Temporal lobe (tissue), 2 donors: Measurements from ENCODE around the gene SEMA4G. TPM values are rescaled to one million over a fixed set of nuclear protein-coding genes. Genes with fewer than 3 reads are reported as not detected.

ENCODE experiments used
- small RNA-seq: library from RNA; depleted of rRNA; stranded (forward); fragments of <200 nt; gene quantifications from one replicate; pipeline ENCODE3, GENCODE V24; 2014; ENCODE audit warnings: low replicate concordance
- total RNA-seq: library from RNA; depleted of rRNA; stranded (reverse); fragments of >200 nt; gene quantifications from one replicate; pipeline ENCODE4 v1.2.3, GENCODE V29; 2014

Gene SEMA4G
- total RNA-seq, 1 donor from 2014 or later, result 14.8 TPM

Small RNA genes lying within 50 kb of the gene (small RNA-seq; reads per million reads assigned to genes)
- not detected for gene MIR608

Other genes with a start within 250 kb of the SEMA4G start
- gene PAX2, start 223.9 kb upstream of the SEMA4G start, total RNA-seq, result not detected
- gene SLF2, start 56.5 kb upstream of the SEMA4G start, total RNA-seq, result 38.6 TPM
- 29.3 TPM for gene MRPL43, start 18.0 kb downstream of the SEMA4G start, total RNA-seq
- gene TWNK, start 18.0 kb downstream of the SEMA4G start, total RNA-seq, result 6.9 TPM
- 10.6 TPM for gene LZTS2, start 30.3 kb downstream of the SEMA4G start, total RNA-seq
- 3.2 TPM for gene PDZD7, start 61.6 kb downstream of the SEMA4G start, total RNA-seq
- gene SFXN3, start 61.7 kb downstream of the SEMA4G start, total RNA-seq, result 45.2 TPM
- gene KAZALD1, start 92.5 kb downstream of the SEMA4G start, total RNA-seq, result 0.25 TPM
- not detected for gene TLX1, start 161.8 kb downstream of the SEMA4G start, total RNA-seq